GM19468 (cell line): ENCODE data around the gene ANKRD12.
"Not testable (repeated sequence)": the region's sequence is repeated elsewhere in the genome, so short reads cannot be mapped to it uniquely, and the experiment has no call there.

Experiments
- ATAC-seq: cut with Tn5 transposase; IDR thresholded peaks from one replicate; pipeline ENCODE4 v1.9.1; 2021; ENCODE audit warnings: mild to moderate bottlenecking, moderate library complexity, moderate number of reproducible peaks; ENCODE audit not compliant: unreplicated experiment; ENCODE audit errors: extremely low read depth

ANKRD12 gene

DNA sequence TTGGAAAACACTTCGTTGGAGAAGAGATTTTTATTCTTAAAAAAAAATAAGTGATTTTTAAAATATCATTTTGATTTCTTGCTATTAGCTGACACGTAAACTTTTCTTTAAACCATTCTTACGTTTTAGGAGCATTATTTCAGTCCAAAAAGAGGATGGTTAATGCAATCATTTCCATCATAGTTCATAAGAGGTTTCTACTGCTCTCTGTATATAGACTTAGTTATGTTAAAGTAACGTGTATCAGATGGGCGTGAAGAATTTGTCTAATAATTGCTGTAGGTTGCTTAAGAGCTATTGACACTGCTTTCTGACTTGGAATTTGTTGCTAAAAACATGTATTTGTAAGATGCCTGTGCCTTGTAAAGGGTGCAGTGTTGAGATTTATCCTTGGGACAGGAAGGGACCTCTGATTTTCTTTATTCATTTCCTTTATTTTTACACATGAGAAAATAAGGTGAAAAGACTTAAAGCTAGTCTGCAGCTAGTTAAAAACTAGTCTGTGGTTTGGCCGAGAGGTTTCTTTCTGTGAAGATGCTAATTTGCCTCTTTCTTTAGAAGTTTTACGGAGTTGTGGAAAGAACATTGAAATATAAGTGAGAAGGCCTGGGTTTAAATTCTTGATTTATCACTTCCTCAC is 2.9 kb downstream of the ANKRD12 start:
- ATAC-seq = no peak

DNA sequence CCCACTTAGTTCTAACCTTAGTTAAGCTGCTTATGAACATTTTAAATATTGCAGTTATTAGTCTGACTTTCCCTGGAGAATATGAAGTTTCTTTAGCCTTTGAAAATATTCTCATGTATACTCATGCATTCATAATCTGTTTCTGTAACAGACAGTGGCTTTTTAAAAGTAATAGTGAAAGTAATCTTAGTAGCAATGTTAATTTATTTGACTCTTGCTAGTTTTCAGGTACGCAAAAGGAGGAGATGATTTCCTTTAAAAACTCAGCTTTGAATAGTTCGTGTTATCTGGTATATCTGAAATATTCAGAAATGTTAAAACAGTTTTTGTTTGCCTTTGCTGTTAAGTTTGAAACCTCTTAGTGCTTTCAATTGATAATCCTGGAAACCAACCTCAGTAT is 3.8 kb downstream of the ANKRD12 start:
- ATAC-seq = no peak

DNA sequence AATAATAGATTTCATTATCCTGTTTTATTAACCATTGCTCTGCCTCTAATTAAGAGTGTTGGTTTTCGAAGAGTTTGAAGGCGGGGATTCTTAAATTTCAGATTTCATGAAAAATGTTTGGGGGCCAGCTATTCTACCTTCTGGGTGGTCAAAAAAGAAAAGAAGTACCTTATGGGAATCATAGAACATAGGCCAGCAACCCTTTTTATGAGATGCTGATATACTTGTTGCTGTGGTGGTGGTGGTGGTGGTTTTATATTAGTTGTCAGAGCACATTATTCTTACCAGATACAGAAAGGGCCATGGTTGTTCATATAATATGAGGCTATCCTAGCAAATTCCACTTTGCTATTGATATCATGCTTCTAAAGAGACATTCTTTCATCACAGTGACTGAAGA is 4.4 kb downstream of the ANKRD12 start:
- ATAC-seq = no peak

DNA sequence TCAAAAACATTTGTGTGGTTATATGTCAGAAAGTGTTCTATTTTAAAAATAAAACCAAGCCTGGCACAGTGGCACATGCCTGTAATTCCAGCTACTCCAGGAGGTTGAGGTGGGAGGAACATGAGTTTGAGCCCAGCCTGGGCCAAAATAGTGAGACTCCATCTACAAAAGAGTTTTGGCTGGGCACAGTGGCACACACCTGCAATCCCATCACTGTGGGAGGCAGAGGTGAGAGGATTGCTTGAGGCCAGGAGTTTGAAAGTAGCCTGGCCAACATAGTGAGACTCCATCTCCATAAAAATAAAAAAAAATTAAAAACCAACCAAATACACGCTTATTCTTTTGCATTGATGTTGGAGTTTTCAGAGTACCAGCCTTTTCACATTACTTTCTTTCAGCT is 9.6 kb downstream of the ANKRD12 start:
- ATAC-seq = no peak

GRCh38 chr18:9147440-9148202 is 11.0 kb downstream of the ANKRD12 start:
- ATAC-seq = peak; percentile 14

- ATAC-seq = no peak
These were observed 11.6 kb downstream of the ANKRD12 start for GRCh38 chr18:9148203-9148552.

- ATAC-seq = no peak
These were observed 13.5 kb downstream of the ANKRD12 start for GRCh38 chr18:9150121-9150520.

DNA sequence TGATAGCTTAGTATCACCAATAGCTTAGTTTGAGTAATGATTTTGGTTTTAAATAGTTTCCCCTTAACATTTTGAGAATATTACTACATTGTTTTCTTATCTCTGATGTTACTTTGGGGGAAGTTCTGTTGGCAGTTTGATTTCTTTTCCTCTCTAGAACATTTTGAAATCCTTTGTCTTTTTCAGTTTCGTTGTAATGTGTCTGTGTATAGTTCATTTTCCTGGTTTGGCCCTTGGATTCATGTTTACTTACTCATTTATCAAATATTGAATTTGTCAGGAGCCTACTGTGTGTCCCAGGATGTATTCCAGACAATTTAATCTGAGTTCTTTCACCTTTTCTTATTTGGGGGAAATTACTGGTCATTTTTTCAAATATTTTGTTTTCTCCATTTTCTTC is 16.7 kb downstream of the ANKRD12 start:
- ATAC-seq = no peak

DNA sequence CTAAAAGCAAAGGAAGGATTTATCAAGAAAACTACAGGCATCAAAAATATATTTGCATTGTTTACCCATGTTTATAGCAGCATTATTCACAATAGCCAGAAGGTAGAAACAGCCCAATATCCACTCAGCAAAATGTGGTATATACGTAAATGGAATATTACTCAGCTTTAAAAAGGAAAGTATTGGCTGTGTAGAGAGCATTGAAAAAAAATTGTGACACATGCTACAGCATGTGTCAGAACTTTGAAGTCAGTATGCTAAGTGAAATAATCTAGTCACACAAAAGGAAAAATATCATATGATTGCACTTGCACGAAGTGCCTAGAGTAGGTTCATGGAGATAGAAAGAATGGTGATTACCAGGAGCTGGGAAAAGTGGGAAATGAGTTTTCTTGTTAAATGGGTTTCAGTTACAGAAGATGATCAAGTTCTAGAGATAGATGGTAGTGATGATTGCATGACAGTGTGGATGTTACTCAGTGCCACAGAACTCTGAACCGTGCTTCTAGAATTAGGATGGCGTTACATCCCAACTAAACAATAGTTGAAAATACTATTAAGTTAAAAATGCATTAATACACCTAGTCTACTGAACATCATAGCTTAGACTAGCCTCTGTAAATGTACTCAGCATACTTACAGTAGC is 20.1 kb downstream of the ANKRD12 start:
- no peak for ATAC-seq

GRCh38 chr18:9157806-9158205 is 21.2 kb downstream of the ANKRD12 start:
- no peak for ATAC-seq

GRCh38 chr18:9160014-9160413 is 23.4 kb downstream of the ANKRD12 start:
- ATAC-seq = no peak

DNA sequence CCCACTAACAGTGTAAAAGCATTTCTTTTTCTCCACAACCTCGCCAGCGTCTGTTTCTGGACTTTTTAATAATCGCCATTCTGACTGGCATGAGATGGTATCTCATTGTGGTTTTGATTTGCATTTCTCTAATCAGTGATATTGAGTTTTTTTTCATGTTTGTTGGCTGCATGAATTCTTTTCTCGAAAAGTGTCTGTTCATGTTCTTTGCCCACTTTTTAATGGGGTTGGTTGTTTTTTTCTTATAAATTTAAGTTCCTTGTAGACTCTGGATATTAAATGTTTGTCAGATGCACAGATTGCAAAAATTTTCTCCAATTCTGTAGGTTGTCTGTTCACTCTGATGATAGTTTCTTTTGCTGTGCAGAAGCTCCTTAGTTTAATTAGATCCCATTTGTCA is 26.1 kb downstream of the ANKRD12 start:
- ATAC-seq = not testable (repeated sequence)

- not testable (repeated sequence) for ATAC-seq
These were observed 27.6 kb downstream of the ANKRD12 start for GRCh38 chr18:9164149-9164548.

- not testable (repeated sequence) for ATAC-seq
These were observed 29.3 kb downstream of the ANKRD12 start for GRCh38 chr18:9165883-9166282.

DNA sequence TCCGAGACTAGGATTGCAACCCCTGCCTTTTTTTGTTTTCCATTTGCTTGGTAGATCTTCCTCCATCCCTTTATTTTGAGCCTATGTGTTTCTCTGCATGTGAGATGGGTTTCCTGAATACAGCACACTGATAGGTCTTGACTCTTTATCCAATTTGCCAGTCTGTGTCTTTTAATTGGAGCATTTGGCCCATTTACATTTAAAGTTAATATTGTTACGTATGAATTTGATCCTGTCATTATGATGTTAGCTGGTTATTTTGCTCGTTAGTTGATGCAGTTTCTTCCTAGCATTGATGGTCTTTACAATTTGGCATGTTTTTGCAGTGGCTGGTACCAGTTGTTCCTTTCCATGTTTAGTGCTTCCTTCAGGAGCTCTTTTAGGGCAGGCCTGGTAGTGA is 32.9 kb downstream of the ANKRD12 start:
- not testable (repeated sequence) for ATAC-seq

- not testable (repeated sequence) for ATAC-seq
These were observed 35.3 kb downstream of the ANKRD12 start for GRCh38 chr18:9171919-9172318.

- no peak for ATAC-seq
These were observed 36.0 kb downstream of the ANKRD12 start for GRCh38 chr18:9172506-9173127.

GRCh38 chr18:9173770-9174233 is 37.2 kb downstream of the ANKRD12 start:
- ATAC-seq = no peak

DNA sequence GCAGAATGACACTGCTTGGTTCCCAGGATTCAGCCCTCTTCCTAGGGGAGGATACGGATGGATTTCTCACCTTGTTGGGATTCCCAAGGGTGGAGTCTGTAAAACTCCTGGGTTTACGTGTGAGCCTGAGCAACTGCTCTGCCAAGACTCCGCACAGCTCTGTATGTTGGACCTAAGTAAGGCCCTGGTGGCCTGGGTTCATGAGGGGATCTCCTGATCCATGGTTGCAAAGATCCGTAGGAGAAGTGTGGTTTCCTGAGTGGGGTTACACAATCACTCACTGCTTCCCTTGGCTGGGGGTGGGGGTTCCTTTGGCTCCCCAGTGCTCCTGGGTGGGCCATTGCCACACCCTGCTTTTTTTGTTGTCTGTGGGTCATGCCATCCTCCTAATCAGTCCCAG is 37.7 kb downstream of the ANKRD12 start:
- ATAC-seq = no peak

DNA sequence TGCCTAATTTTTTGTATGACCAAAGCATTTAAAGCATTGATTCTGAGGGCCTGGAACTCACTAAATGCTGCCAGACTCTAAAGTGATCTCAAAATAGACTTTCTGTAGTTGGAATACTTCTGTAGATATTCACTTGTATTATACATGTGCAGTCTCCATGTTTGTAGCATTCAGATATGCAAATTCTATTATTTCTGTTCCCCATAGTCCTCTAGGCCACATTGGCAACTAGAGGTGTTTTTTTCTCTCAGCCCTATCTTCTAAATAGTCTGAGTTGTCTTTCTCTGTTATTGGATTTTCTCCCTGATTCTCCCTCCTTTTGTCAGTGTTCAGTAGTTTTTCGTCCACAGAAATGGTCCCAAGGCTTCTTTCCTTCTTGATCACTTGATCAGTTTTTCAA is 38.5 kb downstream of the ANKRD12 start:
- ATAC-seq = no peak

DNA sequence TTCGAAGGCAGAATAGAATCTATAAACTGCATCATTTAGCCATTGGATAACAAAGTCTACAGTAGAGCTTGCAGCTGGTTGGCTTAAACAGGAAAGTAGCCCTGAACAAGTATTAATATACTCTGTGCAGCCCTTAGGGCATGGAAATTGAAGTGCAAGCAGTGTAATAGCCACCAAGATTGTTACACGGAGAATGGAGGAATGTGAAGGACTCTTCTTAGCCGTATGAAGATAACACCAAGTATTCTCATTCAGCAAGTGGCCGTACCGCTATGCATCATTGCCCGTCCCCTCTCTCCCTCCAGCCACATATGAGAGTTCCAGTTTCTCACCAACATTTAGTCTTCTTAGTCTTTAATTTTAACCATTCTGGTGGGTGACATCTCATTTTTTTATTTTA is 40.5 kb downstream of the ANKRD12 start:
- ATAC-seq = no peak
